HS-27A (cell line): Measurements from ENCODE around the gene AFAP1.
"Not testable (repeated sequence)": the region's sequence is repeated elsewhere in the genome, so short reads cannot be mapped to it uniquely, and the experiment has no call there.

Experiments used
- DNase-seq: peaks from one replicate; pipeline ENCODE4 v3.0.0-alpha.2; 2012; ENCODE audit warnings: low read depth, missing footprints

AFAP1 gene

GRCh38 chr4:7944599-7945220 lies 5.0 kb upstream of the AFAP1 start:
- no peak for DNase-seq

DNA sequence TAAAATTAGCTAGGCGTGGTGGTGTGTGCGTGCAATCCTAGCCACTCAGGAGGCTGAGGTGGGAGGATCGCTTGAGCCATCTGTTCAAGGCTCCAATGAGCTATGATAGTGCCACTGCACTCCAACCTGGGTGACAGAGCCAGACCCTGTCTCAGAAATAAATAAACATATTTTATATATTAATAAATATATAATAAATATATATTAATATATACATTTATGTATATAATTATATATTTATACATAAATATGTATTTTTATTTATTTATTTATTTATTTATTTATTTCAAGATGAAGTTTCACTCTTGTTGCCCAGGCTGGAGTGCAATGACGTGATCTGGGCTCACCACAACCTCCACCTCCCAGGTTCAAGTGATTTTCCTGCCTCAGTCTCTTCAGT lies 4.0 kb upstream of the AFAP1 start:
- DNase-seq = not testable (repeated sequence)

GRCh38 chr4:7943211-7943610 lies 3.5 kb upstream of the AFAP1 start:
- no peak for DNase-seq

GRCh38 chr4:7941965-7942496 lies 2.4 kb upstream of the AFAP1 start:
- no peak for DNase-seq

GRCh38 chr4:7941111-7941964 lies 1.7 kb upstream of the AFAP1 start:
- no peak for DNase-seq

GRCh38 chr4:7938609-7939376 lies 868 bp downstream of the AFAP1 start:
- no peak for DNase-seq

- DNase-seq = no peak
Measured at GRCh38 chr4:7938266-7938608, 1.4 kb downstream of the AFAP1 start.

DNA sequence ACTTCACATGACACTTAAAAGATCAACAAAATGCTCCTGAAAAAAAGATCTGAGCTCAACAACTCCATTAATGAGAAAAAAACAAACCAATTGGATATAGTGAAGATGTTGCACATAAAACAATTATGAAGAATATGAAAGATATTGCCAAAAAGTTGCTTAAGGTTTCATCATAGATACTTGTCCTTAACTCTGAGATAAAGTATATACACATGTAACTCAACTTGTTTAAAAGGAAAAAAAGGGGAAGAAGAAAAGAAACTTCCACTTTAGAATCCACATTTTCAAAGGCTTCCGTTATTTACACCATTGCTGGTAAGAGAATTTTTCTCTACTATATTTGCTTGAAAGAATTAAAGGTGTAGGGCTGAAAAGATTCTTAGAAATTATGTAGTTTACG lies 2.7 kb downstream of the AFAP1 start:
- no peak for DNase-seq

GRCh38 chr4:7933651-7934510 lies 5.8 kb downstream of the AFAP1 start:
- DNase-seq = no peak

DNA sequence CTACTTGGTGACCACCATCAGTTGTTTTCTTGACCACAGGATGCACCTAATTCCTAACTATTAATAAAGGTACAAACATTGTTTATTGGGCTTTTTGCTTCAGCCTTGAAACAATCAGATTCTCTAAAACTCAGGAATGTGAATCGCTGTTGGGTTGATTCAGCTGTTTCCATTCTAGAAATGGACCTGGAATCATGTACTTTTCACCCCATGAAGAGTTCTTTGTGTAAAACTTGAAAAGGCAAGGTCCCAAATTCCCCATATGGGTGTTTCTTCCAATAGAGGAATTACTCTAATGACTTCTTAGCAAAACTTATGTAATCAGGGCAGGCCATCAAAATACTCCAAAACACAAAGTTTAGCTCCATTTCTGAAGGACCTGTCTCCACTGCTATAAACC lies 7.4 kb downstream of the AFAP1 start:
- no peak for DNase-seq

GRCh38 chr4:7929118-7929951 lies 10.3 kb downstream of the AFAP1 start:
- no peak for DNase-seq

DNA sequence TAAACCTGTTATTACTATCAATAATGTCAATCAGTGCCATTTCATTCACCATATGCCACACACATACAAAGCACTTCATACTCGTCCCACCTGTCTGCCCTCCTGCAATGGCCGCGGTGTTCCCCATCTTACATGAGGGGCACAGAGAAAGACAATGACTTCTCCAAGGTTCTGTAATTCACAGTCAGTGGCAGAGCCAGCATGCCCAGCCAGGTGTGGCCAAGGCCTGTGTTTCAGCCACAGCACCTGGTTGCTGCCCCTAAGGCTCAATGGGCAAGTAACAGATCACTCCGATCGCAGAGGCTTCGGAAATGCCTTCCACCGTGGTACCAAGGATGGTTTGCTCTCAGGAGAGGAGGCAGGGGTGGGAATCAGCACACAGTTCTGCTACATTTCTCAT lies 10.9 kb downstream of the AFAP1 start:
- no peak for DNase-seq

- no peak for DNase-seq
Measured at GRCh38 chr4:7926822-7927221, 12.8 kb downstream of the AFAP1 start.

- no peak for DNase-seq
Measured at GRCh38 chr4:7924570-7924969, 15.1 kb downstream of the AFAP1 start.

- DNase-seq = no peak
Measured at GRCh38 chr4:7924163-7924562, 15.5 kb downstream of the AFAP1 start.

- DNase-seq = no peak
Measured at GRCh38 chr4:7922466-7922865, 17.2 kb downstream of the AFAP1 start.

DNA sequence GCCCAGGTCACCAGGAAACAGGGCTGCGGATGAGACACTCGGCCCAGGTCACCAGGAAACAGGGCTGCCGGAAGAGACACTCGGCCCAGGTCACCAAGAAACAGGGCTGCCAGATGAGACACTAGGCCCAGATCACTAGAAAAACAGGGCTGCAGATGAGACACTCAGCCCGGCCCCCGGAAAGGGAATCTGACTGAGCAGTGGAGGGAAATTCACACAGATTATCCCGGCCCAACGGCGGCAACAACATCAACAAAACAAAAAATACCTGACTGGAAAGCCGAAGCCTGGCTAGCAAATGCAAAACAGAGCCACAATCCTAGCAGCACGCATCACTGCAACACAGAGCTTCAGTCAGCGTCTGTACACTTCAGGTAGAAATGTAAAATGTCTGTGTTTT lies 20.7 kb downstream of the AFAP1 start:
- DNase-seq = no peak

- not testable (repeated sequence) for DNase-seq
Measured at GRCh38 chr4:7918187-7918586, 21.5 kb downstream of the AFAP1 start.

- no peak for DNase-seq
Measured at GRCh38 chr4:7917669-7918068, 22.0 kb downstream of the AFAP1 start.

GRCh38 chr4:7915875-7916242 lies 23.8 kb downstream of the AFAP1 start:
- DNase-seq = no peak

DNA sequence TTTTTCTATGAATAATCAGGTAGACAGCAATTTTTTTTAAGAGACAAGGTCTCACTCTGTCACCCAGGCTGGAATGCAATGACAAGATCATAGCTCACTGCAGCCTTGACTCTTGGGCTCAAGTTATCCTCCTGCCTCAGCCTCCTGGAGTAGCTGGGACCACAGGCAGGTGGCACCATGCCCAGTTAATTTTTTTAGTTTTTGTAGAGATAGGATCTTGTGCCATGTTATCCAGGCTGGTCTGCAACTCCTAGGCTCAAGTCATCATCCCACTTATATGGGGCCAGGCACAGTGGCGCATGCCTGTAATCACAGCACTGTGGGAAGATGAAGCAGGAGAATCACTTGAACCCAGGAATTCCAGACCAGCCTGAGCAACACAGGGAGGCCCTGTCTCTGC lies 26.8 kb downstream of the AFAP1 start:
- DNase-seq = no peak
